Renal cortex interstitium (tissue), 11 donors: ENCODE measurements around the gene BRD3OS. TPM values are rescaled to one million over a fixed set of nuclear protein-coding genes. Genes with fewer than 3 reads are reported as not detected.
"Not testable (repeated sequence)": the region's sequence is repeated elsewhere in the genome, so short reads cannot be mapped to it uniquely, and the experiment has no call there.

Source experiments
- DNase-seq, 11 donors: peaks; one replicate each; pipeline ENCODE4 v3.0.0-alpha.2; 2013; ENCODE audit warnings: low read depth in 9 of 11, low spot score in 4 of 11; ENCODE audit errors: extremely low read depth in 1 of 11
- polyA plus RNA-seq, 3 donors: library from polyadenylated mRNA; unstranded; fragments of 120-200 nt; gene quantifications; one replicate each; pipeline ENCODE4 v1.2.1, GENCODE V29; 2013; ENCODE audit not compliant: insufficient read length in 3 of 3

BRD3OS gene
- polyA plus RNA-seq, 3 donors: 22.7 to 24.0 (median 23.4) TPM

DNA sequence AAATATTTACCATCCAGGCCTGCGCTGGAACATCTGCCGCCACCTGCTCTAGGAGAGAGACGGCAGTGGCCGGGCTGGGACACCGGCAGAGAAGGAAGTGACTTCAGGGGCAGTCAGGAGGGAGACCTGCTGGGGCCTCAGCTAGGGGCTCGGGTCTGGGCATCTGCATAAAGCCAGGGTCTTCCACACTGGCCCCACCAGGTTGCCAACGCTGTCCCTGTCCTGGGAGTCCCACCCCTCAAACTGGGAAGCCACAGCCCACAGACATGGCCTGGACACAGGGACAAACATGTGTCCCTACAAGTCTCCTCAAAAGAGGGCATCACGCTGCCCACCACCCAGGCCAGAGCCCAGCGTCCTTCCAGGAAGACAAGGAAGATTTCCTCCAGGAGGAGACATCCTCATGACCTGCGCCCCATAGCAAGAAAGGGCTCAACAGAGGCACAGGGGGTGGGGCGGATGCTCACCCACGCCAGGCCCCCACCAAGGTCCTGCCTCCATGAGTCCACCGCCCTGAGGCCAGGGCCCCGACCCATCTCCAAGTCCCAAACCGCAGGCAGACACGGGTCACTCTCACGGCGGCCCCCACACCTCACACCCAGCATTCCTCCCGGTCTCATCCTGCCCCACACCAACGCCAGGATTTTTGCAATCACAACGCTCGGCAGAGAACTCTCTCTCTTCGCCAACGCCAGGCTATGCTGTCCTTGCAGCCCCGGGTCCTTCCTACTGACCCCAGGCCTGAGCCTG is 42.1 kb upstream of the BRD3OS start:
- DNase-seq: no peak

DNA sequence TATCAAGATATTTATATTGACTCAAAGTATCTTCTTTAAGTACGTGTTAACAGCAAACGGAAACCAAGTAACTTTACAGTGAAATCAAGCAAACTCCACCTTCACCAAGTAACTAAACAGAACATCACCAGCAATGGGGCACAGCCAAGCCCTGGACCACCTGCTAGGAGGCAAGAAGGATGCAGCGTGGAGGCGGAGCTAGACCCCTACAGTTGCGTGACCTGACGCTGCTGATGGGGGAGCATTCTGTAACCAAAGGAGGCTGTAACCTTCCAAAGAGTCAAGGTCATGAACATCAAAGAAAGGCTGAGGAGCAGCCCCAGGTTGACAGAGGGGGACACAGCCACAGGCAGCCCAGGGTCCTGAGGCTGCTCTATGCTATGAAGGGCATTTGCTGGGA is 39.2 kb upstream of the BRD3OS start:
- DNase-seq: no peak

- DNase-seq: no peak
Measured at GRCh38 chr9:133986774-133987445, 38.4 kb upstream of the BRD3OS start.

GRCh38 chr9:133987446-133987788 is 37.9 kb upstream of the BRD3OS start:
- DNase-seq: no peak

GRCh38 chr9:133987946-133988665 is 37.2 kb upstream of the BRD3OS start:
- no peak for DNase-seq

GRCh38 chr9:133988771-133989170 is 36.5 kb upstream of the BRD3OS start:
- not testable (repeated sequence) for DNase-seq

DNA sequence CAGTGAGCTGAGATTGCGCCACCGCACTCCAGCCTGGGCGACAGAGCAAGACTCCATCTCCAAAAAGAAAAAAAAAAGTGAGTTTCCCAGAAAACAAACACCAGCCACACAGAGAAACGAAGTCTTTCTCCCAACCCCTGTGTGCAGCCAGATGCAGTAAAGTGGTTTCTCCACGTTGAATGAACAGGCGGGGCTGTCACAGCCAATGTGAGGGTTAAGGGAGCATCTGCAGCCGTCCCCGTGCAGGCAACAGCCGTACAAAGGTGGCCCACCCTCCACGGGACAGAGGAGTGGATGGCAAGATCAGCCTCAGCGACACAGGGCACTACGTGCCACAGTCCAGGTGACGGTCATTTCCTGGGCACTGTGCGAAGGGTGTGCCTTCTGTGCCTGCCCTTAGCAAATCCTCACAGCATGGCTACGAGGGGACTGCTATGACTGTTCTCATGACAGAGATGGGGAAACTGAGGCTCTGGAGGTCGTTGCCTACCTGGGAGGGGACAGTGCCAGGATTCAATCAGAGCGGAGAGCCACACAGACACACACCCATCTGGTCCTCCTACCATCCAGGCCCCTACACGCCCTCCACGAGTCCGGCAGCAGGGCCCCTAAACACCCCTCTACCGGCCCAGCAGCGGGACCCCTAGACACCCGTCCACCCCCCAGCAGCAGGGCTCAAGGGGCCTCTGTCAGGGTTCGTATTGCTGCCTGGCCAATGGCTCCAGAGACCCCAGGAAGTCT is 35.5 kb upstream of the BRD3OS start:
- DNase-seq: no peak

GRCh38 chr9:133990366-133991213 is 34.7 kb upstream of the BRD3OS start:
- DNase-seq: peak in 6 of 11 donors; percentile 62 to 83 (median 73)

GRCh38 chr9:133991214-133991921 is 33.9 kb upstream of the BRD3OS start:
- no peak for DNase-seq

GRCh38 chr9:133991964-133992779 is 33.1 kb upstream of the BRD3OS start, which contains the start of gene VAV2:
Gene VAV2 (minus strand): TSS chr9:133992324. CDS start chr9:133992278, 46 bp downstream.
- no peak for DNase-seq

- peak in 4 of 11 donors; percentile 51 to 72 (median 64) for DNase-seq
Measured at GRCh38 chr9:133992780-133993634, 32.3 kb upstream of the BRD3OS start.

- DNase-seq: no peak
Measured at GRCh38 chr9:133993635-133994253, 31.5 kb upstream of the BRD3OS start.

DNA sequence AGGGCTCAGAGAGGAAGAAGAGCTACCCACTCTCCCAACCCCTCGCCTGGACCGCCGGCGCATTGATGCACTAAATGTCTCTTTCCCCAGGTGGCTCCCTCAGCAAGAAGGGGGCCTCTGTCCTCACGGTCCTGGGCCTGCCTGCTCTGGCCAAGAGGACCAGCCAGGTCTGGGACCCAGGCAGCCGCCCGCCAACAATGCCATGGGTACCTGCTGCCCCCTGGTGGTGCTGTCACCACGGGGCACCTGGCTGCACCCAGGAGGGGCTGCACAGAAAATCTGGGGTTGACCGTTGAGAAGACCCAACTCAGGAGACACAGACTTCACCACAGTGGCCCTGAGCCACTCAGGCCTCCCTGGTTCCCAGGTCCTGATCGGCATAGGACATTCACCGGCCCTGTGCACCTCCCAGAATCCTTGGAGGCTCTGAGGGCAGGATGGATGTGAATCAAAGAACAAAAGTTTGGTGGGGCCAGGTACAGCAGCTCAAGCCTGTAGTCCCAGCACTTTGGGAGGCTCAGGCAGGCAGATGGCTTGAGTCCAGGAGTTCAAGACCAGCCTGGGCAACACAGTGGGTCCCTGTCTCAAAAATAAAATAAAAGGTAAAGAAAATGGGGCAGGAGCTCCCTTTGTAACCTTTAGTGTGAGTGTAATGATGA is 30.8 kb upstream of the BRD3OS start:
- DNase-seq: peak in 4 of 11 donors; percentile 58 to 66 (median 64)

- no peak for DNase-seq
Measured at GRCh38 chr9:133995012-133995896, 30.0 kb upstream of the BRD3OS start.
